Dedifferentiated amniotic fluid mesenchymal stem cell (primary cell): ENCODE results near the gene RAB17.

Experiments
- DNase-seq: peaks from one replicate; pipeline ENCODE4 v3.0.0-alpha.2; 2016; ENCODE audit errors: extremely low spot score

RAB17 gene

GRCh38 chr2:237538901-237539300, 51.6 kb downstream of the RAB17 start:
- no peak for DNase-seq

GRCh38 chr2:237538001-237538720, 52.4 kb downstream of the RAB17 start:
- DNase-seq: no peak

GRCh38 chr2:237536617-237537016, 53.9 kb downstream of the RAB17 start:
- DNase-seq: no peak

GRCh38 chr2:237536083-237536415, 54.5 kb downstream of the RAB17 start:
- no peak for DNase-seq

- no peak for DNase-seq
These were observed 55.0 kb downstream of the RAB17 start for GRCh38 chr2:237535385-237536082.

- no peak for DNase-seq
These were observed 56.2 kb downstream of the RAB17 start for GRCh38 chr2:237534380-237534779.

GRCh38 chr2:237533668-237534161, 56.8 kb downstream of the RAB17 start:
- no peak for DNase-seq

- no peak for DNase-seq
These were observed 58.4 kb downstream of the RAB17 start for GRCh38 chr2:237532160-237532559.

- DNase-seq: no peak
These were observed 59.8 kb downstream of the RAB17 start for GRCh38 chr2:237530472-237531433.

- DNase-seq: no peak
These were observed 60.8 kb downstream of the RAB17 start for GRCh38 chr2:237529452-237530402.

GRCh38 chr2:237527766-237528165, 62.8 kb downstream of the RAB17 start:
- no peak for DNase-seq

- no peak for DNase-seq
These were observed 63.3 kb downstream of the RAB17 start for GRCh38 chr2:237527233-237527632.

GRCh38 chr2:237525559-237526157, 64.9 kb downstream of the RAB17 start:
- no peak for DNase-seq

- no peak for DNase-seq
These were observed 65.9 kb downstream of the RAB17 start for GRCh38 chr2:237524631-237525030.
